Adrenal gland (tissue), 12 donors: ENCODE results near the gene RAB5B. TPM values are rescaled to one million over a fixed set of nuclear protein-coding genes. Genes with fewer than 3 reads are reported as not detected.
A peak's percentile ranks its signal among the peaks of the same experiment; 100 is the strongest.

Experiments used
- DNase-seq, 7 donors: peaks; one replicate each; pipeline ENCODE4 v3.0.0-alpha.2; 2019 to 2020
- H3K27ac ChIP-seq, 5 donors: fragments of 200-600 bp; sonication (generic) in 4 of 5; 1 replicate in 3 of 5; 2 replicates in 2 of 5; pipeline versions ENCODE4 v1.5.1 to v1.8.0; 2016 to 2020; ENCODE audit warnings: mild to moderate bottlenecking in 1 of 5
- H3K27me3 ChIP-seq: fragments of 200-600 bp; 2 replicates; pipeline ENCODE4 v1.8.0; 2021
- H3K36me3 ChIP-seq, 2 donors: fragments of 200-600 bp; replicated peaks in 1 of 2; 1 replicate in 1 of 2; 2 replicates in 1 of 2; pipeline versions ENCODE4 v1.5.1 to v1.8.0; 2018 to 2022
- H3K4me1 ChIP-seq, 2 donors: fragments of 200-600 bp; replicated peaks in 1 of 2; 1 replicate in 1 of 2; 2 replicates in 1 of 2; pipeline versions ENCODE4 v1.5.1 to v1.8.0; 2018 to 2021
- H3K4me3 ChIP-seq, 4 donors: fragments of 200-600 bp; sonication (generic) in 3 of 4; one replicate each; pipeline ENCODE4 v1.5.1; 2016 to 2018
- H3K9me3 ChIP-seq, 3 donors: fragments of 200-600 bp; sonication (generic) in 1 of 3; replicated peaks in 1 of 3; 1 replicate in 2 of 3; 2 replicates in 1 of 3; pipeline versions ENCODE4 v1.5.1 to v1.8.0; 2016 to 2021
- POLR2A ChIP-seq, 2 donors: fragments of 450-650 bp; IDR thresholded peaks; one replicate each; pipeline ENCODE4 v1.6.1; 2017; ENCODE audit warnings: antibody characterized with exemption in 2 of 2, mild to moderate bottlenecking in 2 of 2, moderate library complexity in 1 of 2
- WGBS, 4 donors: extraction: QIAGEN DNeasy Blood & Tissue Kit in 2 of 4; methylation state at CpG; one replicate each; pipeline versions ENCODE4 v1.1.5 to v1.1.7; 2013 to 2017; 5-methylcytosine and 5-hydroxymethylcytosine counted together
- intact Hi-C, 2 donors: fragments of 100-400 bp; cut with DNase I; formaldehyde crosslinking; loops; one replicate each; pipeline versions ENCODE4 v1.14.1 to v1.15.0; 2022 to 2023
- polyA plus RNA-seq, 3 donors: library from polyadenylated mRNA; stranded (reverse); fragments of 200-250 nt in 2 of 3; fragments of 350-450 nt in 1 of 3; fragmentation: Illumina TruSeq in 1 of 3; extraction: RNeasy Lipid Tissue Mini Kit (QIAGEN cat#74804) in 1 of 3; gene quantifications; one replicate each; pipeline ENCODE4 v1.2.3, GENCODE V29; 2013 to 2014
- total RNA-seq, 9 donors: library from RNA; depleted of rRNA in 4 of 9; stranded (reverse); fragments of >200 nt in 4 of 9; fragments of 120-200 nt in 1 of 9; fragmentation: NEBNext Ultra II Directional in 1 of 9; extraction: Animal tissue kit (Norgen Biotek cat#: 25700) in 1 of 9; gene quantifications; one replicate each; pipeline versions ENCODE4 v1.1.0 to v1.2.4, GENCODE V29; 2013 to 2023
- TF ChIP-seq, protein P1 (sequence below), 6 experiments: fragments of 450-650 bp in 4 of 6; fragments of 200-600 bp in 2 of 6; sonication (generic) in 1 of 6; IDR thresholded peaks; 1 replicate in 5 of 6; 2 replicates in 1 of 6; pipeline versions ENCODE4 v1.5.1 to v1.8.0; 2016 to 2021; ENCODE audit warnings: antibody characterized with exemption in 6 of 6, mild to moderate bottlenecking in 2 of 6, moderate library complexity in 1 of 6
- donor health status: healthy with polysubstance abuse.
- donor health status: Bipolar disorder and iron deficiency.
- donor health status: DM: yes; HTN: yes; CAD: no.
- donor health status: DM: no; HTN: no; CAD: no.
- donor health status: DM: no; HTN: no; CAD: no.
- donor health status: DM: yes; HTN: yes; CAD: no.

RAB5B gene
- total and polyA plus RNA-seq, 12 donors = 34.4 to 137 (median 105) TPM

DNA sequence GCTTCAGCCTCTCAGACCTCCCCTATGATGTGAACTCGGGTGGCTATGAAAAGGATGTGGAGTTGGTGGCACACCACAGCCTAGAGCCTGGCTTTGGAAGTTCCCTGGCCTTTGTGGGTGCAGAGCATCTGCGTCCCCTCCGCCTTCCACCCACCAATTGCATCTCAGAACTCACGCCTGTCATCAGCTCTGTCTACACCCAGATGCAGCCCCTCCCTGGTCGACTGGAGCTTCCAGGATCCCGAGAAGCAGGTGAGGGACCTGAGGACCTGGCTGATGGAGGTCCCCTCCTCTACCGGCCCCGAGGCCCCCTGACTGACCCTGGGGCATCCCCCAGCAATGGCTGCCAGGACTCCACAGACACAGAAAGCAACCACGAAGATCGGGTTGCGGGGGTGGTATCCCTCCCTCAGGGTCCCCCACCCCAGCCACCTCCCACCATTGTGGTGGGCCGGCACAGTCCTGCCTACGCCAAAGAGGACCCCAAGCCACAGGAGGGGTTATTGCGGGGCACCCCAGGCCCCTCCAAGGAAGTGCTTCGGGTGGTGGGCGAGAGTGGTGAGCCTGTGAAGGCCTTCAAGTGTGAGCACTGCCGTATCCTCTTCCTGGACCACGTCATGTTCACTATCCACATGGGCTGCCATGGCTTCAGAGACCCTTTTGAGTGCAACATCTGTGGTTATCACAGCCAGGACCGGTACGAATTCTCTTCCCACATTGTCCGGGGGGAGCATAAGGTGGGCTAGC lies 60.9 kb downstream of the RAB5B start:
- Histone ChIP-seq H3K27ac (no peak overlapping the region), H3K36me3 (peaks cover 0 to 58% of the 10 kb centered on the region in 2 donors), H3K27me3 (no peaks in the 10 kb centered on the region), H3K9me3 (no peaks in the 10 kb centered on the region), H3K4me3 (no peak overlapping the region), H3K4me1 (no peaks in the 10 kb centered on the region)
- intact Hi-C loops = loop anchor here (5.0 kb wide), 2 partner anchors 37 to 42 kb away; partner anchors contain the start of gene SUOX (in 1 of the 2)
- TF ChIP-seq POLR2A (IDR thresholded peaks at IDR 0.05) = no peak
- TF ChIP-seq, protein P1, sequence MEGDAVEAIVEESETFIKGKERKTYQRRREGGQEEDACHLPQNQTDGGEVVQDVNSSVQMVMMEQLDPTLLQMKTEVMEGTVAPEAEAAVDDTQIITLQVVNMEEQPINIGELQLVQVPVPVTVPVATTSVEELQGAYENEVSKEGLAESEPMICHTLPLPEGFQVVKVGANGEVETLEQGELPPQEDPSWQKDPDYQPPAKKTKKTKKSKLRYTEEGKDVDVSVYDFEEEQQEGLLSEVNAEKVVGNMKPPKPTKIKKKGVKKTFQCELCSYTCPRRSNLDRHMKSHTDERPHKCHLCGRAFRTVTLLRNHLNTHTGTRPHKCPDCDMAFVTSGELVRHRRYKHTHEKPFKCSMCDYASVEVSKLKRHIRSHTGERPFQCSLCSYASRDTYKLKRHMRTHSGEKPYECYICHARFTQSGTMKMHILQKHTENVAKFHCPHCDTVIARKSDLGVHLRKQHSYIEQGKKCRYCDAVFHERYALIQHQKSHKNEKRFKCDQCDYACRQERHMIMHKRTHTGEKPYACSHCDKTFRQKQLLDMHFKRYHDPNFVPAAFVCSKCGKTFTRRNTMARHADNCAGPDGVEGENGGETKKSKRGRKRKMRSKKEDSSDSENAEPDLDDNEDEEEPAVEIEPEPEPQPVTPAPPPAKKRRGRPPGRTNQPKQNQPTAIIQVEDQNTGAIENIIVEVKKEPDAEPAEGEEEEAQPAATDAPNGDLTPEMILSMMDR (IDR thresholded peaks at IDR 0.05) = no peak
- 82 to 87% (median 84%) methylated on average over 13 to 21 of the region's 21 CpGs for WGBS, 4 donors
- DNase-seq = peak in 1 of 7 donors; percentile 8

DNA sequence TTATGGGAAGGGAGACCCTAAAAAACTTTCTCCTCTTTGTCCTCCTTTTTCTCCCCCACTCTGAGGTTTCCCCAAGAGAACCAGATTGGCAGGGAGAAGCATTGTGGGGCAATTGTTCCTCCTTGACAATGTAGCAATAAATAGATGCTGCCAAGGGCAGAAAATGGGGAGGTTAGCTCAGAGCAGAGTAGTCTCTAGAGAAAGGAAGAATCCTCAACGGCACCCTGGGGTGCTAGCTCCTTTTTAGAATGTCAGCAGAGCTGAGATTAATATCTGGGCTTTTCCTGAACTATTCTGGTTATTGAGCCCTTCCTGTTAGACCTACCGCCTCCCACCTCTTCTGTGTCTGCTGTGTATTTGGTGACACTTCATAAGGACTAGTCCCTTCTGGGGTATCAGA lies 63.3 kb downstream of the RAB5B start:
- intact Hi-C loops = loop anchor here in 1 of 2 donors (5.0 kb wide), 1 partner anchor 40 kb away; the partner anchor contains the start of gene SUOX
- TF ChIP-seq POLR2A (IDR thresholded peaks at IDR 0.05) = no peak
- TF ChIP-seq, protein P1 (IDR thresholded peaks at IDR 0.05) = no peak

DNA sequence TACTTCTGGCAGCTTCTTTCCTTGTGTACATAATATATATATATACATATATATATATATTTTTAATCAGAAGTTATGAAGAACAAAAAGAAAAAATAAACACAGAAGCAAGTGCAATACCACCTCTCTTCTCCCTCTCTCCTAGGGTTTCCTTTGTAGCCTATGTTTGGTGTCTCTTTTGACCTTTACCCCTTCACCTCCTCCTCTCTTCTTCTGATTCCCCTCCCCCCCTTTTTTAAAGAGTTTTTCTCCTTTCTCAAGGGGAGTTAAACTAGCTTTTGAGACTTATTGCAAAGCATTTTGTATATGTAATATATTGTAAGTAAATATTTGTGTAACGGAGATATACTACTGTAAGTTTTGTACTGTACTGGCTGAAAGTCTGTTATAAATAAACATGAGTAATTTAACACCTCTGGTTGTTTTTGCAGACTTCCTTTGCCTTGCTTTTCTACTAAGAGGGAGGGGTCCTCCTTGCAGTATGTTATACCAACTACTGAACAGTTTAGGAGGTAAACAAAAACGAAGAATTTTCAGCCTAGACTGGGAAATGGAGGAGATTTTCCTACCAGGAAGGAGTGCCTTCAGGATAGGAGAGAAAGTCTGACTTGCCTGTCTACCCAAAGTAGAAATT lies 64.3 kb downstream of the RAB5B start:
- peaks cover 0 to 42% of the 10 kb centered on the region in 2 donors for H3K36me3 ChIP-seq

More for the DNA sequence above, 63.3 kb downstream of the RAB5B start:
- Histone ChIP-seq H3K4me3 (no peak overlapping the region), H3K27ac (no peak overlapping the region), H3K36me3 (peaks cover 0 to 46% of the 10 kb centered on the region in 2 donors), H3K27me3 (no peaks in the 10 kb centered on the region), H3K4me1 (peaks cover 4 to 7% of the 10 kb centered on the region in 2 donors), H3K9me3 (no peaks in the 10 kb centered on the region)
- 57 to 80% (median 68%) methylated on average over 2 of the region's 2 CpGs for WGBS, 4 donors
- DNase-seq = no peak

DNA sequence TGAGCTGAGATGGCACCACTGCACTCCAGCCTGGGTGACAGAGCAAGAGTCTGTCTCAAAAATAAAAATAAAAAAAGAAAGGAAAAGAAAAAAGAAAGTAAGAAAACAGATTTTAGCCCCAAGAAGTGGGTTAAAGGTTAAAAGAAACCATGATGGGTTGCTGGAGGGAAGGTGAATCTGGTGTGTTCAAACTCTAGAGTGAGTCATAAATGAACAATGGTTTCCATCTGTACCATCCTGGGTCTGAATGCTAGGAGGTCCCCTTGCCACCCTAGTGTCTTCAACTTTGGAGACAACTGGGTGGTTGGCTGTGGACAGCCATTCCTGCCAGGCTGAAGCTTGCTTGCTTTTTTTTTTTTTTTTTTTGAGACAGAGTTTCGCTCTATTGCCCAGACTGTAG lies 66.3 kb downstream of the RAB5B start:
- WGBS, 4 donors = 88 to 100% (median 93%) methylated on average over 1 of the region's 1 CpG
- peaks cover 0 to 42% of the 10 kb centered on the region in 2 donors for H3K36me3 ChIP-seq

More for the DNA sequence above, 64.3 kb downstream of the RAB5B start:
- no peaks in the 10 kb centered on the region for H3K9me3 ChIP-seq
- no peak overlapping the region for H3K27ac ChIP-seq
- no peak for TF ChIP-seq POLR2A (IDR thresholded peaks at IDR 0.05)
- TF ChIP-seq, protein P1 (IDR thresholded peaks at IDR 0.05) = no peak
- no peak overlapping the region for H3K4me3 ChIP-seq
- no peaks in the 10 kb centered on the region for H3K27me3 ChIP-seq
- intact Hi-C loops = loop anchor here in 1 of 2 donors (5.0 kb wide), 1 partner anchor 41 kb away; the partner anchor contains the start of gene SUOX
- WGBS, 4 donors = 67 to 73% (median 70%) methylated on average over 2 of the region's 2 CpGs
- DNase-seq = no peak
- peaks cover 9 to 13% of the 10 kb centered on the region in 2 donors for H3K4me1 ChIP-seq

More for the DNA sequence above, 66.3 kb downstream of the RAB5B start:
- DNase-seq = no peak
- no peaks in the 10 kb centered on the region for H3K9me3 ChIP-seq
- H3K27me3 ChIP-seq = no peaks in the 10 kb centered on the region
- no peak overlapping the region for H3K27ac ChIP-seq
- intact Hi-C loops = no loop called here
- no peak for TF ChIP-seq POLR2A (IDR thresholded peaks at IDR 0.05)
- TF ChIP-seq, protein P1 (IDR thresholded peaks at IDR 0.05) = no peak
- no peak overlapping the region for H3K4me3 ChIP-seq
- peaks cover 12 to 20% of the 10 kb centered on the region in 2 donors for H3K4me1 ChIP-seq
